NOMO-1 (cell line): ENCODE measurements around the gene OR1D5.
"Not testable (repeated sequence)": the region's sequence is repeated elsewhere in the genome, so short reads cannot be mapped to it uniquely, and the experiment has no call there.

Experiments
- DNase-seq, 2 experiments: peaks; one replicate each; lab custom pipeline; 2025; ENCODE audit not compliant: unreplicated experiment in 2 of 2; lab: John Stamatoyannopoulos, UW

Gene OR1D5

DNA sequence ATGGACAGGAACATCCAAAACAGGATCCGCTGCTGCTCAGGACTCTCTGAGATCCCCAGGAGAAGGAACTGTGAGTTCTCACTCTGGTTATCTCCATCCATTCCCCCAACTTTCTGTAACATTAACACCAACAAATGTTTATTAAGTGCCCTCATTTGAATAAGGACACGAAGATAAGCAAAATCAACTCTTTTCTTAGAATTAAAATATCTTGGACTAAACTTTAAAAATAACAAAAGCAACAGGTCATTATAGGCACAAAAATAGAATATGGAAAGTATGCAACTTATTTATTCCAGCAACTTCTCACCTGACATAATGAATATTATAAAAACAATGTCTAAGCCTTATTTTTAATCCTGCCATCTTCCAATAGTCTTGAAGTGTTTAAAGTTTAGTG is at the start of gene OR1D5:
Gene OR1D5, minus strand, starts transcription at position 101 of the 400 bp plus-strand sequence. Its CDS starts 0 bp downstream, at position 101.
- not testable (repeated sequence) for DNase-seq

DNA sequence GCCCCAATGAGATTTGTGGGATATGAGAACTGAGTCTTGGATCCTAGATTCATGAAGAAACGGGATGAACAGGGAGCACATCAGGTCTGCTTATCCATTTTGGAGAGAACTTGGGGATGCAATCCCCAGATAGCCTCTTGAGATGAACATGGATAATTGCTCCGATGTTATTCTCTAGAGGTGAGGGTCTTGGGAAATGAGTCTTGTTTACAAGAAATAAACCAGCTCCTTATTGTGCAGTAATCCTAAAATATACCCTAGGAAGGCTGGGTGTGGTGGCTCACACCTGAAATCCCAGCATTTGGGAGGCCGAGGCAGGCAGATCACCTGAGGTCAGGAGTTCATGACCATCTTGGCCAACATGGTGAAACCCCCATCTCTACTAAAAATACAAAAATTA is 40.9 kb upstream of the OR1D5 start, which contains the start of gene OR1D2:
Gene OR1D2, minus strand, starts transcription at position 101 of the 400 bp plus-strand sequence. CDS start 11,426 bp downstream, outside the sequence.
- no peak for DNase-seq

- not testable (repeated sequence) for DNase-seq
Observed at GRCh38 chr17:3073850-3074249, 10.4 kb upstream of the OR1D5 start.

DNA sequence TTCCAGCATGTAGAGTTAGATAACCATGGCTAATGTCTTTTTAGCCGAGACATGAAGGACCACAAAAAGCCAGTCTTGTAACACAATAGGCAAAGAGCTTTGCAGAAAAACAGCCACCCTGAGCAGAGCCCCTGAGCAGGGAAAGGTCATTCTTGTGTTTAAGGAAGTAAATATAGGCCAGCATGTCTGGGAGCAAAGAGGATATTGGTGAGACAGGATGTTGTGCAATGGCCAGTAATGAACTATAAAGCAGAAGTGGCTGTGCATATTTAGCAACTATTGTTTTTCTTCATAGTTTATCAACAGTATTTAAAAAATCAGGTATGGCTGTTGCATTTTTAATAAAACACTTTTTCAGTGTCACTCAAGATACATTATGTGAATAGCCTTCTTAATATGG is 1.8 kb upstream of the OR1D5 start:
- peak; percentile 49 to 81 for DNase-seq

DNA sequence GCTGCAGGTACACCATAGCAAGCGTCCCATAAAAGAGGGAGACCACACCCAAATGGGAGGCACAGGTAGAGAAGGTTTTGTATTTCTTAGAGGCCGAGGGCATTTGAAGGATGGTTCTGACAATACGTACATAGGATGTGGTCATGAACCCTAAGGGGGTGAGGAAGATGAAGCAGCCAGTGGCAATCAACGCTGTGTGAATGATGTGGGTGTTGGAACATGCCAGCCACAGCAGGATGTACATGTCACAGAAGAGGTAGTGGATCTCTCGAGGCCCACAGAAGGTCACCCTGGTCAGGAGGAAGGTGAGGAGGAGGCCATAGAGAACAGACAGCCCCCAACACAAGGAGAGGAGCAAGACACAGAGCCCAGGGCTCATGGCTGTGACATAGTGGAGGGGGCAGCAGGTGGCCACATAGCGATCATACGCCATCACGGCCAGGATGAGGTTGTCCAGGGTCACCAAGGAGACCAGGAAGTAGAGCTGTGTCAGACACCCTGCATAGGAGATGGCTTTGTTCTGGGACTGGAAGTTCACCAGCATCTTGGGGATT is 506 bp downstream of the OR1D5 start:
- DNase-seq, result not testable (repeated sequence)

DNA sequence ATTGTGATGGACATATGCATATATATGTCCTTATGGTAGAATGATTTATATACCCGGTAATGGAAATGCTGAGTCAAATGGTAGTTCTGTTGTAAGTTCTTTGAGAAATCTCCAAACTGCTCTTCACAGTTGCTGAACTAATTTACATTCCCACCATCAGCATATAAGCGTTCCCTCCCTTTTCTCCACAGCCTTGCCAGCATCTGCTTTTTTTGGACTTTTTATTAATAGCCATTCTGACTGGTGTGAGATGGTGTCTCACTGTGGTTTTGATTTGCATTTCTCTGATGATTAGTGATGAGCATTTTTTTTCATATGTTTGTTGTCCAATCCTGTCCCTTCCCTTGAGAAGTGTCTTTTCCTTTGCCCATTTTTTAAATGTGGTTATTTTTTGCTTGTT is 8.5 kb downstream of the OR1D5 start:
- DNase-seq, result not testable (repeated sequence)

DNA sequence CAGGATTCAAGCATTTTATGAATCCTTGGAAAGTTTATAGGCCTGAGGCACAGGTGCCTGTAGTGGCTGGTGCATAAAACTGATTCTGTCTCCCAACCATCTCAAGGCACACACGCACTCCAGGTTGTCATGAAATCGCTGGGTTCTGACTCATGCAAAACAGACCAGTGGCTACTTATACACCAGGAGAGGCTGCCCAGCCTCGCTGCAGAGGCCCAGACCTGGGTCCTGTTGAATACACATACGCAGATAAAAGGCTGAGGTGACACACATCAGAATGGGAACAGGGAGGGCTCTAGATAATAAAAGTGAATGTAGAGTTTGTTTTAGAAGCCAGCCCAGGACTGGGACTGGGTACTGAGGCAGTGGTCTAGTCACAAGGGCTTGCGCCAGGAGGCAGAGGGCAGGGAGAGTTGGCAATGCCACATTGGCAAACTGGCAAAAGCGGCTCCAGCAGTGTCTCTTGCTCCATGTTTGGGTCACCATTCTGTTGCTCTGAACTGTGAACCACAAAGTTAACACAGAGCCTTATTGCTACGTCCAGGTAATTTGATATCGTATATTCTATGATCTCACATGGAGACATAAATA is 13.6 kb downstream of the OR1D5 start:
- DNase-seq, result no peak

DNA sequence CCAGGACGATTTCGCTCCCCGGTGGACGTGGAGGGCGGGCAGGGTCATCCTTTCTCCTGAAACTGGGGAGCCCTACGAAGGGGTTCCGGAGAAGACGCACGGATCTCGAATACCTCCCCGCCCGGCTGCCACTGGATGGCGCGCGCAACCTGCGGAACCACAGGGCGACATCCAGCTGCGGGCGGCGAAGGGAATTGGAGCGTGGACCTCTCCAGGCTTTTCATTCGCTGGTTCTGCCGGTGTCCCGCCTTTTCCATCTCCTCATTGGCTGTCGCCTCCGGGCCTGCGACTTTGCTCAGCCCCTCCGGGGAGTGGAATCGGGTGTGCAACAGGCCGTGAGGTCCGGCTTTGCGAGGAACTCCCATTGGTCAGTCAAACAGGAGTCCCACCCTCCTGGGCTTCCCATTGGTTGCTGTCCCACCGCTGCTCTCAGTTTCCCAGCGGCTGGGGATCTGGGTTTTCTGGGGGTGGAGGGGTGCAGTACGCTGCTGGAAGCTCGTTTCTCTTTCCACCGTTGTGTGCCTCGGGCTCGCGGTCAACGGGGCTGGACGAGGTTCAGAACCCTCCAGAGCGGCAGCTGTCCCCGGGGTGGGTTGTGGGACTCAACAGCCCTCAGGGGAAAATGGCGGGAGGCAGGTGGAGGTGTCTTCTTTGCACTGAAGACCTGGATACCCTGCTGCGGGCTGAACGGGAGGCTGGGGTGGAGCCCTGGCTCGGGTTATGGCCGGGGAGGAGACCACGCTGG is 14.5 kb downstream of the OR1D5 start:
- DNase-seq, result peak; percentile 98 to 99

- DNase-seq, result no peak
Observed at GRCh38 chr17:3046753-3047152, 16.7 kb downstream of the OR1D5 start.

GRCh38 chr17:3043737-3044365 is 19.6 kb downstream of the OR1D5 start:
- DNase-seq, result no peak

DNA sequence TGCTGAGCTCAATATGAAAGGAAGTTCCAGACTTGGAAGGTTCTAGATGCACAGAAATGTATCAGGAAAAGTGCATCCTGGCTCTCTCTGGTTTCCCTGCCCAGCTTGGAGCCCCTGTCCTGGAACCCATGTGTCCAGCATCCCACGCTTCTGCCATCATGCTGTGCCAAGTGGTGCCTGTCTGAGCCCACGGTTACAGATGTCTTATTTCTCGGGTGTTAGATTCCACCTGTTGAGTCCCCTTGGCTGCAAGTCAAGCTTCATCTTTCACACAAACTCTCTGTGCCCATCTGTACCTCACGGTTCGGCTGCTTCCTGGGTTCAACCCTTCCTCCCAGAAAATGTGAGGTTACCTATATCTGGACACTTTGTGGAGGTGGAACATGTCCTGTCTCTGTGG is 22.5 kb downstream of the OR1D5 start:
- no peak for DNase-seq

DNA sequence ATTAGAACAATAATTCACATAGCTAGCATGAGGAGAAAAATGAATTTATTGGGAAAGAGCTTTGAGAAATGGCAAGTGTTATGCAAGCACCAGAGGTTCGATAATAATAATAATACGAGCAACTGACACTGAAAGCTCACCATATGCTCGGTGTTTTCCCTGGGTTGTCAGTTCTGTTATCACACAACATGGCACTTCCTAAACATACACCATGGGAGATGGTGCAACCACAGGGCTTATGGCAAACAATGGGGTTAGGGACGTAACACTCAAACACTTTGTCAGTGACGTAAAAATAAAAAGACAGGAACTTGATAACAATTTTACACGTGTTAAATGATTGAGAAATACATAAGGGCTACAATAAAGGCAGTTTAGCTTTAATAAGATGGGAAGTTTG is 23.7 kb downstream of the OR1D5 start:
- DNase-seq, result peak; percentile 30 to 66

- DNase-seq, result no peak
Observed at GRCh38 chr17:3038941-3039340, 24.5 kb downstream of the OR1D5 start.

DNA sequence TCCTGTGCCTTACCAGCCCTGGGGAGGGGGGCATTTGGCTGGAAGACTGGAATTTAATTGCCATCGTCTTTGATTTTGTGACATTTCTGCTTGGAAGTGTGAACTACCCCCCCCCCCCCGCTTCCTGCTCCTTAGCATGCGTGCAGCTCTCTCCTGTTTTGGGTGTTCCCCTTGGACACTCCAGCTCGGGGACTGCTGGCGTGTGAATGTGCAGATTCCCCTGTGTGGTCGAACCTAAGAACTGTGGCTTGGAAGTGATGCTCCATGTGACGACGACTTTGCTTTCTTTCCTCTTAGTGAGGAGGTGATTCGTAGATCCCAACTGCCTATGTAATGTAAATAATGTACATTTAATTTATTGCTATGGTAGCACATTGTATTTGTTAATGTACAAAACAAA is 26.1 kb downstream of the OR1D5 start:
- no peak for DNase-seq

DNA sequence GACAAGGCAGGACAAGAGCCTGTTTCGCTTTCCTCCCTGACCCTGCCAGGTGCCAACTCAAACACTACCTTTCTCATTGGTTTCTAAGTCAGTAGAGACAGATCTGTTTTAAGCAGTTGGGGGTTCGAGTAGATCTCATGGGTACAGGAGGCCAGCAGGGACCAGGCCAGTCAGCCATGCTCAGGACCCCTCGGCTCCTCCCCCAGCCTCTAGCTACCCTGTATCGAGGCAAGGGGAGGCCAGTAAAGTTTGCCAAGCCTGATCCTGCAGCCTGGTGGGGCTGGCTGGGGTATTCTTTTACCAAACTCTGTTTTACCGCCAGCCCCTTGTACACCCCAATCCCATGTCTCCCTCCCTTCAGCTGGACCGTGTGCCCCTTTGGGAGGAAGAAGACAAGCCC is 26.6 kb downstream of the OR1D5 start:
- DNase-seq, result no peak

- DNase-seq, result no peak
Observed at GRCh38 chr17:3035968-3036280, 27.5 kb downstream of the OR1D5 start.

DNA sequence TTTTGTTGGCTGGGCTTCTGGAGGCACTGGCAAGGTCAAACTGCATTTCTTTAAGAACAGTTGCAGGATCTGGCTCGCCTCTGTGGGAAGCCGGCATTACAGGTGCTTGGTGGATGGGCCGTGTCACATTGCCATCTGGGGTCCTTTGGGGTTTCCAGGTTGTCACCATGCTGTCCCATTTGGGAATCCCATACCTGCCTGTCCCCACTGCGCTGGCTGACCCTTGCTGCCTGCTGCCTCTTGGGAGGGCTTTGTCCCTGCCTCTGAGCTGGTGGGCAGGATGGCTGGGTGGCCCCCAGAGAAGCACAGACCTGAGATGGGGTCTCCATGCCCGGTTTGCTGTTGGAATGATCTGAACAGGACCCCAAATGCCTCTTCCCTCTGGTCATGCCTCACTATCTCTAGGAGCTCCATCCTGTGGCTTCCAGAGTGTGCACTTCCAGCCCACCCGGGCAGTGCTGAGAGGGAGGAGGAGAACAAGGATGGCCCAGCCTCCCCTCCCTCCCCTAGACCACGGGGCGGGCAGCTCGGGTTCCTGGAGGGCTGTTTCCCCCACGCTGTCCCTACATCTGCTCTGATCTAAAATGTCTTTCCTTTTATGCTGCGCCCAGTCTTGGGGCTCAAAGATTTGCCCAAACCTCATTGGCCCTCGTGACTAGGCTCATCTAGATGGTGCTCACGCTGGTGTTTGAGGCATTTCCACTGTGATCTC is 28.0 kb downstream of the OR1D5 start:
- DNase-seq, result no peak

GRCh38 chr17:3034578-3034920 is 28.9 kb downstream of the OR1D5 start:
- DNase-seq, result no peak

- DNase-seq, result no peak
Observed at GRCh38 chr17:3033741-3034577, 29.4 kb downstream of the OR1D5 start.

DNA sequence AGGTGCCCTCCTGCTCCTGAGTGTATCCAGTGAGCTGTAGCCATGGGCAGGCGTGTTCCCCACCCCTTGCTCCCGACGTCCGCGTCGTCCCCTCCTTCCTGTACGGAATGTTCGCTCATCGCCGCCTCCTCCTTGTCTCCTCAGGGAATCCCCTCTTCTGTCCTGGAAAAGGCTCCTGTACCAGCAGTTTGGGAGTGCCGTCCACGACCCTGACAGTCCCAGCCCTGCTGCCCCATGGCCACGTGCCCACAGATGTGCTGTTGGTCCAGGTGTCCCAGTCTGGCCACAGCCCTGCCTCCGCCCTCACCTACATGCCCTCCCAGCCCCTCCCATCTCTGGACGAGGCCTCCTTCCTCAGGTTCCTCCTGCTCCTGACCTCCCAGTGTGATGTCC is 30.2 kb downstream of the OR1D5 start:
- no peak for DNase-seq
